Retina (tissue), 1 donor: Measurements from ENCODE around the gene EFCAB12.

Experiments used
- DNase-seq: peaks from one replicate; pipeline ENCODE4 v3.0.0-alpha.2; 2016

EFCAB12 gene

DNA sequence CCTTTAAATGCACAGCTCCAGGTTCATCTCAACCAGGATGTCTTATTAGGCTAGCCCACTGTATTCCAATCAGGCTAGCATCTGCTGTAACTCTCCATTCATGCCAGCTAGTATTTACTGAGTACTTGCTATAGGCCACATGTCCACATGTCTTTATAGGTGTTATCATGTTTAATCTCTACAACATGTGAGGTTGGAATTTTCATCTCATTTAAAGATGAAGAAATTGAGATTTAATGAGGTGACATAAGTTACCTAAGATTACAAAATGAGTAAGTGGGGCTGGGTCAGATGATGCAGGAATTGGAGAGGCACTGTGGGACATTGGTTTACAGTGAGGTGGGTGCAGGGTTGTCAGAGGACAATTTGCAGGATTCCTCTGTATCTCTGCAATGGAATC, 14.5 kb upstream of the EFCAB12 start:
- no peak for DNase-seq

DNA sequence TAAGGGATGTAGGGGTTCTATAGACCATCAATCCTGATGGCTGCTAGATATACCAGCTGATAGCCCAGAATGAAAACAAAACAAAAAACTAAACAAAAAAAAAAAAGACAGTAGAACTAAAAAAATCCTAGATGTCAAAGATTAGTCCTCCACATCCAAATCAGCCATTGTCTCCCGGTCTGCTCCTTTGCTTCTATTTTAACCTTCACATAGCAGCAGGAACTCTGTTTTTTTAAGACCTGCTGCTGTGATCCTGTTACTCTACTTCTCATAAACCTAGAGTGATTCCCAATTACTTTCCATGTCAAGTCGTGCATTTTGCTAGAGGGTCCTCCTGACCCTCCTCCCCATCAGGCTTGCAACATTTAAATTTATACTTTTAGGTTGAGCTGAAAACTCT, 14.1 kb upstream of the EFCAB12 start:
- DNase-seq: no peak

DNA sequence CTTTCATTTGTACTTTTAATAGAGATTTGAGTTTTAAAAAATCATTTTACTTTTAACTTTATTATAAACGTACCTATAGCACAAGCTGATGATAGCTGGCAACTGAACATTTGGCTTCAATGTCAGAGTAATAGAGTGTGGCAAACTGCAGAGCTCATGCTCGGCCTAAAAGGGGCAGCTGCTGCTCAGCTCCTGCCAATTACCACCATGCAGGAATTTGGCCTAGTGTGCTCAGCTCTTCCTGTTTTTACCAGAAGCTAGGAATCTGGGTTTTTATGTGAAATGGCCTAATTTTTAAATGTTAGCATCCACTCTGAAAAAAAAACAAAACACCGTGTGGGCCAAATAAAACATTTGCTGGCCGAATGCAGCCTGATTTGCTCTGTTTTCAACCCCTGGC, 13.3 kb upstream of the EFCAB12 start:
- peak; percentile 15 for DNase-seq

DNA sequence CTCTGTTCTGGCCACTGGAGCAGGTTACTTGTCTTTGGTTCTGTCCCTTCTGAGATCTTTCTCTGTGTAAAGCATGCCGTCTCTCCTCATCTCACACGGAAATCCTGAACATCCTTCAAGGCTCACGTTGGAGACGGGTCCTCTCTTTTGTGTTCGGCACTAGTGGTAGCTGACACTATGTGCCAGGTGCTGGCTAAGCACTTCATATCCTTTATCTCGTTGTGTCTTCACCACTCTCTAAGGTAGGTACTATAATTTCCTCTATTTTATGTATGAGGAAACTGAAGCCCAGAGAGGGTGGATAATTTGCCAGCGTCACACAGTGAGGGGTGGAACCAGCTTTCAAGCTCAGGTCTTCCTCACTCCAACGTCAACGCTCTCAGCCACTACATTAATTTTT, 12.8 kb upstream of the EFCAB12 start:
- DNase-seq: no peak

DNA sequence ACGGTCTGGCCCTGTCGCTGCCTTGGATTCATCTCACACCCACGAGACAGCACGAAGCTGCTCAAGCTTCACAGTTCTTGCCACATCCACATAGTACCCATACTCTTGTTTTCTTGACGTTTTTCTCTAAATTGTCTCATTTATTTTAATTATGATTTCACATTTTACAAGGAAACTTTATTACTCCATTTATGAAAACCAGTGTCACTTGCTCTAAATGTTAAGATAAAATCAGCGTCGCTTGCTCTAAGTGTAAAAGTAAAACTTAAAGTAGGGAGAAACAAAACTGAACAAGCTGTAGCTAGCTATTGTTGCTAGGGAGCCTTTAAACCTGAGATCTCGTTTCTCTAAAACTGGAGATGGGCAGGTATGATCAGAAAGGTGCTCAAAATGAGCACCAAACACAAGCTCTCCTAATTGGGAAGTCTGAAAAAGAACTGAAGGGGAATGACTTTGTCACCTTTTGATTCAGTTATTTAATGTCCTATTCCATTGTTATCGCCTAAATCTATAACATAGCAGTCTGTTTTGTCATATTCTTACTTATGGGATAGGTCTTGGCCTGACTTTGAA, 12.3 kb upstream of the EFCAB12 start:
- peak; percentile 6 for DNase-seq

DNA sequence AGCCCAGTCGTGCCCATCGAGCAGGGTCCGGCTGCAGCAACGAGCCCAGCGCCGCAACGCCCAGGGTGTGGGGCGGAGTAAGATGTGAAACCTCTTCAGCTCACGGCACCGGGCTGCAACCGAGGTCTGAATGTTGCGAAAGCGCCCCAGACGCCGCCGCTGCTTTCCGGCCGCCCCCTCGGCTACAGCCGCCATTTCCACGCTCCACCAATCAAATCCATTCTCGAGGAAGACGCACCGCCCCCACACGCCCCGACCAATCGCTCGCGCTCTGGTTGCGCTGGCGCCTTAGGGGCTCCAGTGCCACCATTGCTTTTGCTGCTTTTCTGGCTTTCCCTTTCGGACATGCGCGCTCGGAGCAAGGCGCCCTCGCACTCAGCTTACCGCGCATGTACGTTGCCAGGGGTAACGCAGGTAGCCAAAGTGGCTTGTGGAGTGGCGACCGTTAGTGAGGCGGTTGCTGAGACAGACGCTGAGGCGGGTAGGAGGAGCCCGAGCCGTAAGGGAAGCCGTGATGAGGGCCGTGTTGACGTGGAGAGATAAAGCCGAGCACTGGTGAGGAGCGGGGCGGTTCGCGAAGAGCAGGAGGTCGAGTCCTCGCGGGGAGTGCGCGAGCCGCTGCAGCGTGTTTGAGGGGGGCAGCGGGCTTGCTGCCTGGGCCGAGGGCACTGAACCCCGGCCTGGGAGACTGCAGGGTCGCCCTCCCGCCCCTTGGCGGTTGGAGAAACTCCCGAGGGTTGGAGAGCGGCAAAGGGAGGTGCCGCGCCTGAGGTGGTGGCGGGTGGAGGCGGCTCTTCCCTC, 11.6 kb upstream of the EFCAB12 start, which contains the start of the genes IFT122 and MBD4:
Gene IFT122 (plus strand): TSS at position 408 of the 801 bp plus-strand sequence. CDS start 107 bp downstream, at position 515.
Gene MBD4 (minus strand): TSS at position 132 of the 801 bp plus-strand sequence. CDS start 115 bp downstream, at position 17.
- DNase-seq: peak; percentile 99

DNA sequence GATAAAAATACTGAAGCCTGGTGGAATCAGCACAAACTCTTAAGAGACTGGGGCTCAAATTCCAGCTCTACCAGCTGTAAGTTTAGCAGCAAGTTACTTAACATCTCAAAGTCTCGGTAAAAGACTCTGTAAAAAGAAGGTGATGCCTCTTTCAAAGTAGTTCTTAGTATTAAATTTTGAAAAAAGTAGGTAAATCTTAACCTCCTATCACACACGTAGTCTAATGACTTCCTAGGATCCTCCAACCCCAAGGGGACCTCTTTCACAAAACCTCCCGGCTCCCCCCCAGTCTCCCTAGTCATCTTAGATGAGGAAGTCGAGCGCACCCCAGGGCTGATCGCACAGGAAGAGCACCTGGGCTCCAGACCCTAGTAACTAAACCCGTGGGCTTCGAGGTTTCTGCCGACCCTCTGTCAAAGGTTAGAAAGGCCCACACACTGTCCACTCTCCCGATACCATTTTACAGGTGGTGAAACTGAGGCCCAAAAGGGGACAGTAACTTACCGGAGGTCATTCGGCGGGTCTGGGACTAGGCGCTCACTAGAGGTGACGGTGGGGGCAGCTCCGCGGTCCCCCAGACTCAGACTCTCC, 10.9 kb upstream of the EFCAB12 start:
- DNase-seq: no peak

DNA sequence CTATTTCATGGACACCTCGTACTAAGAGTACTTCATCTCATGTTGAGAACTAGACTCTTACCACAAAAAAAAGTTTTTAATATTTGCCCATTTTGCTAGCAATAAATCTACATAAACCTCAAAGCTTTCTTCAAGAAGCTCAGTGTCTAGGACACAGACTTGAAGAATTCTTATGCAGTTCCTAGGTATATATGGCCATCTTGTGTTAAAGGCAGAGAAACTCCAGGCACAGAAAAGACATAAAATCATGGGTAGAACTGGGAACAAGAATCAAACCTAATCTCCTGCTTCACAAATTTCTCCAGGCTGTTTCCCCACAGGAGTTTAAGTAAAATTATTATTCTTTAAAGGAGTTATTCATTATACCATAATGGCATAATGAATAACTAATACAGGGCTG, 6.9 kb upstream of the EFCAB12 start:
- DNase-seq: no peak

DNA sequence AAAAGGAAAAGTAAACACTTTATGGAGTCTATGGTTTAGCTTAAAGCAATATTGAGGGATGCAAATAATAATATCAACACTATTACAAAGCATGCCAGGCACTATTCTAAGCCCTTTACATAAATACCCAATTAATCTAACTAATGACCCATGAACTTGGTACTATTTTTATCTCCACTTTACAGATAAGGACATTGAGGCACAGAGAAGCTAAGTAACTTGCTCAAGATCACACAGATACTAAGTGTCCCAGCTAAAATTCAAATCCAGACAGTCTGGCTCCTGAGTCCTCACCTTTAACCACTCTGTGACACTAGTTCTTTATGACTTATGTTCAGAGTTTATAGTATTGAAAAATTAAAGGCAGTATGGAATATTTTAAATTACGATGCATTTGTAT, 5.7 kb upstream of the EFCAB12 start:
- DNase-seq: no peak

DNA sequence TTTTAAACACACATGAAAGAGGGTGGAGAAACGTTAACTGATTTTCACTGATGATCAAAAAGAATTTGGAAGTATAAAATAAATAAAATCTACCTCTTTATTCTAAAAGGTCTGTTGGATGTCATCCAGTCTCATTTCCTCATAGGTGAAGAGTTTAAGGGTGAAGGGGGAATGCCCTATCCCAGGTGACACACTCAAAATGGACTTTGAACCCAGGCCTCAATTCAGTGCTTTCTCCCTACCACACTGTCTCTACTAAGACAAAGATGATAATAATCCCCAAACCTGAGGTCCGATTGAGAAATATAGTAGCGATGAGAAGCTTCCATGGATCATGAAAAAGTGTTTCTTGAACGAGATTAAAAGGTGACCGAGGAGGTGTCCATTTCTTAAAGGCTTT, 5.1 kb upstream of the EFCAB12 start:
- DNase-seq: no peak

DNA sequence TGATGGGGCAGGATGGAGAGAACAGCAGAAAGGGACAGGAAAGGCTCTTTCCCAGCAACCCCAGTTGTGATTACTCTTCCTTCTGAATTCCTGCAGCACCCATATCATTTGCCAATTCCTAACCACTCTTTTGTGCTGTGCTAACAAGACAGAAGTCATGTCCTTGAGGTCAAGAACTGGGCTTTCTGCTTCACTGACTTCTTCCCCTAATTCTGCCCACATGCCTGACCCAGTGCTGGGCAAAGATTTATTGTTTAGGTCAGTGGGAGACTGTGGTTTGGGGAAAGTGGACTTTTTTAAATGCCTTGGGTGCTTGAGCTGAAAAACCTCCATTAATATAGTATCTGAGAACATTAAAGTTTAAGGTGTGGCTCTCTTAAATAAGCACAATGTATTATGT, 4.2 kb upstream of the EFCAB12 start:
- no peak for DNase-seq

DNA sequence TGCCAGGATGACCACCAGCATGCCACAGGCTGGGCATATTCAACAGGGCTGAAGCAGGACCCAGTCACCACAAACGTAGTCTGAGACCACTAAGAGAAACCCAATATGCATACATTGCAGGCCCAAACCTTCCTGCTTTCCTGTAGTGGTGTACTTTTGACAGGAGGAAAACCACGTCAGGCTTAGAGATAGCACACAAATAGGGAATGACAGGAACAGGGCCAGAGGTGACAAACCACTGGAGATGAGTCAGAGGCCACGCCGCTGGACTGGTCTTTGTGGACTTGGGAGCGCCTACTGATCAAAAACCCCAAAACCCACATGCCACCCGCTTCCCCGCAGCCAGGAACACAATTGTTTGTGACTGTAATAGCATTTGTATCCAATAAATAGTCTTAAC, 3.6 kb upstream of the EFCAB12 start:
- no peak for DNase-seq

DNA sequence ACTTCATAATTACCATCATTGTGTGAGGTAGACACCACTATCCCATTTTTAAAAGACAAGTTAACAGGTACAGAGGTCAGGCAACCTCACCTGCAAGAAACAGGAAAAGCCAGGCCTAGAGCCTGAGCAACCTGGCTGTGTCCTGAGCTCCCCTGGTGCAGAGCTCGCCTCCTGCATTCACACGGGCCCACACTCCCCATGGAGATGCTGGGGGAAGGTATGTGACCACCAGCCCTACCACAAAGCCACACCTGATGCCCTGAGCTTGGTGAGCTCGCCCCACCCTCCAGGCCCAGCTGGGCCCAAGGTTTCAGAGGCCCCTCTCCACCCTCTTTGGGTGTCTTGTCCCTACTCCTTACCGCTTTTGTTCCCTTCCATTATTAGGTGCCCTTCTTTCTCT, 1.2 kb upstream of the EFCAB12 start:
- DNase-seq: no peak

DNA sequence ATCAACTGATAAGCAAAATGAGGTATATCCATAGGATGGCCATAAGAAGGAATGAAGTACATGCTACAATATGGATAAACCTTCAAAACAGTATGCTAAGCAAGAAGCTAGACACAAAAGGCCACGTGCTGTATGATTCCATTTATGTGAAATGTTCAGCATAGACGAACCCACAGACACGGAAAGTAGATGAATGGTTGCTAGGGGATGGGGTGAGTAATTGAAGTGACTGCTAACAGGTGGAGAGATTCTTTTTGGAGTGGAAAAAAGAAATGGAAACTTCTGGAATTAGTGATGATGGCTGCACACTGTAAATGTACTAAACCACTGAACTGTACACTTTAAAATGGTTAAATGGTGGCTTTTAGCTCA, 630 bp upstream of the EFCAB12 start:
- no peak for DNase-seq

DNA sequence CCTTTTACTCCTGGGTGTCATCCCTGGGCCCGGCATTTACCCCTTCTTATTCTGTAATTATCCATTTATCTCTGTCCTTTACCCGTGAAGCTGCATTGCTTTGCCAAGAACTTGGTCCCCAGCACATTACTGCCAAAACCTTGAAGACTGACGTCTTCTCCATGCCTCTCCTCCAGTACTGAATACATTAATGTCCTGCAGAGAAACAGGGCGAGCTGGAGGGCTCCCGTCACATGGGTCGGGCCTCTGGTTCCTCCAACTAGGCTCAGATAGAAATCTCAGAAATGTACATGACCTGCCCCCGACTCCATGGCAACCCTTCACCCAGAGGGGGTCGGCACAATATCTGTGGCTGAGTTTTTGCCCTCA, 445 bp downstream of the EFCAB12 start:
- no peak for DNase-seq

DNA sequence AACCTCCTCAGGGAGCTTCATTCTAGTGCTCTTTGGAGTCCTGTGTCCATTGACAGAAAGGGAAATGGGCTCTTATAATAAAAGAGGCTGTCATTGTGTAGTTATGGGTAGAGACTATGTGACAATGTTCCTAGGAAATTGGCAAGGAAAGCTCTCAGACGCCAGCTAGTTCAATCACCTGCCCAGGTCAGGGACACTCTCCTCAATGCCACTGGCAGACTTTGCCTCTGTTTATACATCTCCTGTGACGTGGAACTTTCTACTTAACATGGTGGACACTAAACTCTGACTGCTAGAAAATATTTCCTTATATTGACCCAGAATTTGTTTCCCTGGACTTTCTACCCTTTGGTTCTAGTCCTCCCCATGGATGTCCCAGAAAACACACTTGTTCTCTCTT, 2.8 kb downstream of the EFCAB12 start:
- no peak for DNase-seq

DNA sequence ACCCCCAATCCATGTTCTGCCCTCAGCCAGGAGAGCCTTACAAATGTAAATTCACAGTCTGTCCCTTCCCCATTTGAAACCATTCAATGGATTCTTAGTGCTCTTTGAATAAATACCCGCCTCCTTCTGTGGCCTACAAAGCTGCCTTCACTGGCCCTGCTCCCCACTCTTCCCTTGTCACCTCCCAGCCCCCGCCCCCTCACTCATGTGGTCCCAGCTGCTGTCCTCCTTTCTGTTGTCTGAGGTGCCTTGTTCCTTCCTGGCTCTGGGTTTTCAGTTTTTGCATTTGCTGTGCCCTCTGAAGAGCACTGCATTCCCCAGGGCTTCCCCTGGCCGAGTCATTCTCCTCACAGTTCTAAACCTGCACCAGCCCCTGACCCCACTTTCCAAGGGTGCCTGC, 3.2 kb downstream of the EFCAB12 start:
- DNase-seq: no peak

DNA sequence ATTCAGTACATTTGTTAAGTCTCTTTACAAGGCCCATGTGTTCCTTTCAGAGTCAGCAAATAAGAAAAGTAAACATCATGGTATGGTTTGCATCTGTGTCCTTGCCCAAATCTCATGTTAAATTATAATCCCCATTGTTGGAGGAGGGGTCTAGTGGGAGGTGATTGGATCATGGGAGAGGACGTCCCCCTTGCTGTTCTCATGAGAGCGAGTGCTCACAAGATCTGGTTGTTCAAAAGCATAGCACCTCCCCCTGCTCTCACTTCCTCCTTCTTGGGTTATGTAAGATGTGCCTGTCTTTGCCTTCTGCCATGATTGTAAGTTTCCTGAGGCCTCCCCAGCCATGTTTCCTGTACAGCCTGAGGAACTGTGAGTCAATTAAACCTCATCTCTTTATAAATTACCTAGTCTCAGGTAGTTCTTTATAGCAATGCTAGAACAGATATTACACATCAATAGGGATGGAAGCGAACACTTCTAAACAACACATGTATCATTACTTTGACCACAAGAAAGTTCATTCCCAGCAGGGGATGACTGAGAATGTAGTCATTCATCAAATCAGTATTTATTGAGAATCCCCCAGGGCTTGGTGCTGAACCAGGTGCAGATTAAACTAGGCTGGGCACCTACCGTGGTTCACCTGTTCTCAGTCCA, 4.1 kb downstream of the EFCAB12 start:
- no peak for DNase-seq

DNA sequence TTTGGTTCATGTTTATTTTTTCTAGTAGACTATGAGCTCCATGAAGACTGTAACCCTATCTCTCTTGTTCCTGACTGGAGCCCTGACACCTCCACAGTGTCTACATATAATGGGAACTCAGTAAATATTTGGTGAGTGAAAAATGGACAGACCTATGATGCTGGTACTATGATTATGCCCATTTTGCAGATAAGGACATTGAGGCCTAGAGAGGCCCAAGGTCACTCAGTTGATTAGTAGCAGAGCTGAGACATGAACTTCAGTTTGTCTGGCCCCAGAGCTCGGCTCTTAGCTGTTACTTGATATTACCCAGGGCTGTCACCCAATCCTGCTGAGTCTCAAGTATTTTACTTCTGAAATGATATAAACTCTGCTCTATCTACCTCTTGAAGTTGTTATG, 5.5 kb downstream of the EFCAB12 start:
- no peak for DNase-seq

DNA sequence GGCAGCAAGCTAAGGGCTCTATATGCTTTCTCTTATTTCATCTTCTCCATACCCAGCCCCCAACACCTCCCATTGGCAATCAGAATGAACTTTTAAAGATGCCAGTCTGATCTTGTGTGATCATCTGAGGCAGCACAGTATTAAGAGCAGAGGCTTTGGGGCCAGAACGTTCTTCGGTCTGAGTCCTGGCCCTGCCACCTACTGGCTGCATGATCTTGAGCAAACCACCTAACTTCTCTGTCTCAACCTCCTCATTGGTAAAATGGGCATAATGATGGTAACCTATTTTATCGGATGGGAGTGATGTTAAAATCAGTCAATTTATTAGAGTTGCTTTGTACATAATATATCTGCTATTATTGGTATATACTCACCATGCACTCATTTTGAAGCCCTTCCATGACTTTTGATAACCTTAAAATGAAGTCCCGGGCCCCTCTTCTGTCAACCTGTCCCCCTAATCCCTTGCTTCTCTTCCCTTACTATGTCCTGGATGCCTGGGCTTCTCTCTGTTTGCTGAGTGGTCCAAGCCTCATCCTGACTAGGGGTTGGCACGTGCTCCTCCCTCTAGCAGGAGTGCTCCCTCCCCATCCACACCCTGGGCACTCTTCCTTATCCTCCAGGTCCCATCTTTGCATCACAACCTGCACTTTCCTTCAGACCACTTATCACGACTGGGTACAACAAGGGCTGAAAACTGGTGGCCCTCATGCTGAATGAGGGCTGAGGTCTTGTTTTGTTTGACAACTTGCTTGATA, 6.3 kb downstream of the EFCAB12 start:
- no peak for DNase-seq

DNA sequence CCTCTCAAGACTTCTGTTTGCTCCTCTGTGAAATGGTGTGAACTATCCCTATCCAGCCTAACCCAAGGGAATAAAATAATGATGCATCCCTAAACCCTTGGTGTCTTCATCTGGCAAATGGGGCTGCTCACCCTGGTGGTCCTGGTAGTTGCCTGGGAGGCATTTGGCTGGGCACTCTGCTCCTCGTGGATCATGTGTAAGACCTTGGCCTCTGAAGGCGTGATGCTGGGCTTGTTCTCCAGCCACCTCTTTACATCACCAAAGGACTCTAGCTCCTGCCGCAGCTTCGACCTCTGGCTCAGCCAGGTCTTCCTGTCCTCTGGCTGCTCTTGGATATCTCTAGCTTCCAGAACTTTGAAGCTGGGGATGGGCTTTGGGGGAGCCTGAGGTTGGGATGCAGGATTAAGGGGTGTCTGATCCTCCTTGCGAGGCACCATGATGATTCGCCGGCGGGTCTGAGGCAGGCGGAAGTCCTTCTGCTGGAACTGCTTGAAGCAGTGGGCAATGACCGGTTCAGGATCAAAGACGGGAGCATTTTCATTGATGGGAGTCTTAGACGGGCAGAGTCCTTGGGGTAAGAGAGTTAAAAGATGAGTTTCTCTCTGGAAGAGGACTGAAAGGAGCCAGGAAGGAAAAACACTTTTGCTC, 7.1 kb downstream of the EFCAB12 start:
- no peak for DNase-seq

DNA sequence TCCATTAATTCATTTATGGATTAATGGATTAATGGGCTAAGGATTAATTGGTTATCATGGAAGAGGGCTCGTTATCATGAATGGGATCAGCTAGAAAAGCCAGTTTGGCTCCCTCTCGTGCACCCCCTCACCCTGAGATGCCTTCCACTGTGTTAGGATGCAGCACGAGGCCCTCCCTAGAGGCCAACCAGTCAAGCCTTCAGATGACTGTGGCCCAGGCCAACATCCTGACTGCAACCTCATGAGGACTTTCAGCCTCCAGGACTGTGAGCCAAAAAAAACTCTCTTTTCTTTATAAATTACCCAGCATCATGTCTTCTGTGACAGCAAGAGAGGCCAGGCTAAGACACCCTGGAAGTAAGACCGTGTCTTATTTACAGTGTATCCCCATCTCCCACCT, 9.0 kb downstream of the EFCAB12 start:
- DNase-seq: no peak
